Liver (tissue), 9 donors: ENCODE measurements around the gene DNAAF1. TPM values are rescaled to one million over a fixed set of nuclear protein-coding genes. Genes with fewer than 3 reads are reported as not detected.

Experiments
- DNase-seq: peaks from one replicate; pipeline ENCODE4 v3.0.0-alpha.2; 2017; ENCODE audit warnings: low spot score
- H3K27ac ChIP-seq, 2 donors: one replicate each; pipeline ENCODE4 v1.7.0; 2013; ENCODE audit warnings: inconsistent platforms in 2 of 2, low read length in 2 of 2, control low read depth in 1 of 2, low read depth in 1 of 2, mild to moderate bottlenecking in 1 of 2
- H3K27me3 ChIP-seq, 4 donors: one replicate each; pipeline versions ENCODE4 v1.6.1 to v1.7.0; 2013; ENCODE audit warnings: low read length in 3 of 4, inconsistent platforms in 1 of 4, mild to moderate bottlenecking in 1 of 4, moderate library complexity in 1 of 4; ENCODE audit not compliant: control insufficient read depth in 4 of 4, insufficient read depth in 4 of 4
- H3K36me3 ChIP-seq, 4 donors: one replicate each; pipeline versions ENCODE4 v1.6.1 to v1.7.0; 2013; ENCODE audit warnings: low read length in 3 of 4, mild to moderate bottlenecking in 3 of 4, low read depth in 1 of 4, moderate library complexity in 1 of 4; ENCODE audit not compliant: control insufficient read depth in 4 of 4, insufficient read depth in 3 of 4
- H3K4me1 ChIP-seq, 4 donors: one replicate each; pipeline versions ENCODE4 v1.6.1 to v1.7.0; 2013; ENCODE audit warnings: low read length in 3 of 4, mild to moderate bottlenecking in 3 of 4, moderate library complexity in 1 of 4; ENCODE audit not compliant: control insufficient read depth in 4 of 4, insufficient read depth in 4 of 4
- H3K4me3 ChIP-seq, 3 donors: one replicate each; pipeline versions ENCODE4 v1.6.1 to v1.7.0; 2013; ENCODE audit warnings: low read length in 3 of 3, control low read depth in 1 of 3, low read depth in 1 of 3, mild to moderate bottlenecking in 1 of 3
- H3K9ac ChIP-seq, 2 donors: one replicate each; pipeline ENCODE4 v1.7.0; 2013; ENCODE audit warnings: low read length in 2 of 2, mild to moderate bottlenecking in 2 of 2, moderate library complexity in 2 of 2, control low read depth in 1 of 2, low read depth in 1 of 2
- H3K9me3 ChIP-seq, 4 donors: one replicate each; pipeline versions ENCODE4 v1.6.1 to v1.7.0; 2013; ENCODE audit warnings: low read length in 3 of 4; ENCODE audit not compliant: control insufficient read depth in 4 of 4
- EGR1 ChIP-seq, 2 donors: IDR thresholded peaks; 2 replicates each; pipeline ENCODE4 v1.6.1; 2016 to 2018; ENCODE audit warnings: antibody characterized with exemption in 2 of 2, low read depth in 2 of 2
- FOXA1 ChIP-seq: IDR thresholded peaks from 2 replicates; pipeline ENCODE4 v1.6.1; 2016; ENCODE audit warnings: antibody characterized with exemption
- FOXA2 ChIP-seq: IDR thresholded peaks from 2 replicates; pipeline ENCODE4 v1.6.1; 2016; ENCODE audit warnings: antibody characterized with exemption
- GABPA ChIP-seq, 2 donors: IDR thresholded peaks in 1 of 2; conservative IDR thresholded peaks in 1 of 2; 2 replicates each; pipeline ENCODE4 v1.6.1; 2016; ENCODE audit warnings: antibody characterized with exemption in 2 of 2, mild to moderate bottlenecking in 1 of 2, moderate library complexity in 1 of 2
- HNF4A ChIP-seq, 2 donors: conservative IDR thresholded peaks; 2 replicates each; pipeline ENCODE4 v1.6.1; 2016; ENCODE audit warnings: antibody characterized with exemption in 2 of 2, mild to moderate bottlenecking in 2 of 2
- HNF4G ChIP-seq: IDR thresholded peaks from 2 replicates; pipeline ENCODE4 v1.6.1; 2016; ENCODE audit warnings: antibody characterized with exemption
- JUND ChIP-seq, 2 donors: IDR thresholded peaks; 2 replicates each; pipeline ENCODE4 v1.6.1; 2016; ENCODE audit warnings: antibody characterized with exemption in 2 of 2
- NR2F2 ChIP-seq: IDR thresholded peaks from 2 replicates; pipeline ENCODE4 v1.6.1; 2016; ENCODE audit warnings: antibody characterized with exemption
- RAD21 ChIP-seq, 2 donors: IDR thresholded peaks; 2 replicates each; pipeline ENCODE4 v1.6.1; 2016; ENCODE audit warnings: antibody characterized with exemption in 2 of 2, mild to moderate bottlenecking in 2 of 2
- RXRA ChIP-seq, 2 donors: IDR thresholded peaks; 2 replicates each; pipeline ENCODE4 v1.6.1; 2017 to 2018; ENCODE audit warnings: antibody characterized with exemption in 2 of 2, mild to moderate bottlenecking in 1 of 2
- SP1 ChIP-seq: IDR thresholded peaks from 2 replicates; pipeline ENCODE4 v1.6.1; 2018; ENCODE audit warnings: antibody characterized with exemption, mild to moderate bottlenecking
- TAF1 ChIP-seq: conservative IDR thresholded peaks from 2 replicates; pipeline ENCODE4 v1.6.1; 2016; ENCODE audit warnings: antibody characterized with exemption, mild to moderate bottlenecking
- YY1 ChIP-seq: IDR thresholded peaks from 2 replicates; pipeline ENCODE4 v1.6.1; 2016; ENCODE audit warnings: antibody characterized with exemption, mild to moderate bottlenecking
- WGBS: extraction: QIAGEN DNeasy Blood & Tissue Kit; methylation state at CpG from one replicate; pipeline ENCODE4 v1.1.7; 2013; 5-methylcytosine and 5-hydroxymethylcytosine counted together
- polyA plus RNA-seq, 2 donors: library from polyadenylated mRNA; stranded (reverse) in 1 of 2; unstranded in 1 of 2; fragments of 200-250 nt in 1 of 2; fragments of >200 nt in 1 of 2; fragmentation: Nextera tagmentation in 1 of 2; extraction: Ambion mirVana in 1 of 2; gene quantifications; one replicate each; pipeline versions ENCODE4 v1.2.1 to v1.2.3, GENCODE V29; 2013 to 2015
- total RNA-seq, 2 donors: library from RNA; depleted of rRNA; stranded (reverse); fragments of >200 nt; gene quantifications; one replicate each; pipeline ENCODE4 v1.2.3, GENCODE V29; 2014
- TF ChIP-seq, protein P1 (sequence below): IDR thresholded peaks from 2 replicates; pipeline ENCODE4 v1.6.1; 2016; ENCODE audit warnings: antibody characterized with exemption
- TF ChIP-seq, protein P2 (sequence below): IDR thresholded peaks from 2 replicates; pipeline ENCODE4 v1.6.1; 2016; ENCODE audit warnings: antibody characterized with exemption
- TF ChIP-seq, protein P3 (sequence below): fragments of 150-350 bp; IDR thresholded peaks from 2 replicates; pipeline ENCODE4 v1.5.1; 2017; ENCODE audit warnings: improper control_type of control experiment, low read depth, low read length; ENCODE audit not compliant: missing input control
- TF ChIP-seq, protein P4 (sequence below): IDR thresholded peaks from 2 replicates; pipeline ENCODE4 v1.6.1; 2016; ENCODE audit warnings: antibody characterized with exemption
- TF ChIP-seq, protein P5 (sequence below): IDR thresholded peaks from 2 replicates; pipeline ENCODE4 v1.6.1; 2016; ENCODE audit warnings: antibody characterized with exemption, mild to moderate bottlenecking
- donor health status: healthy.
- donor health status: healthy.
- donor health status: healthy.
- donor health status: healthy.
- donor health status: healthy.

The DNAAF1 gene
- total and polyA plus RNA-seq, 4 donors: under 0.01 to 0.08 (median 0.06) TPM; not detected in 1

DNA sequence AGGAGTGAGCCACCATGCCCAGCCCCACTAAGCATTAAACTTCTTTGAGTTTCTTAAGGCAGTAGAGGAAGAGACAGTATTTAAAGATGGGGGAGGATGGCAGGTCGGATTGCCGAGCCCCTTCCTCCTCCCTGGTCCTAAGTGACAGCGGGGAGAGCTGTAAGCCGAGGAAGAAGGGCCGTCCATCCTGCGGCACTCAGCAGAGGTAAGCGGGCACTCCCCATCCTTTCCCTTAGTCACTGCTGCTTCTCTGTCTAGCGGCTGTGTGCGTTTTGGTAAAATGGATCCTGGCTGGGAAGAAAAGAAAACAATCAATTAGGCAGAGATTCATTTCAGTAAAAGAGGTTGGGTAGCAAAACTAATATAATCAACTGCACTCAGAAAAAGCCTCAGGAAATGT, 13.9 kb downstream of the DNAAF1 start:
- TF ChIP-seq, protein P1, sequence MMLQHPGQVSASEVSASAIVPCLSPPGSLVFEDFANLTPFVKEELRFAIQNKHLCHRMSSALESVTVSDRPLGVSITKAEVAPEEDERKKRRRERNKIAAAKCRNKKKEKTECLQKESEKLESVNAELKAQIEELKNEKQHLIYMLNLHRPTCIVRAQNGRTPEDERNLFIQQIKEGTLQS: no peak
- TF ChIP-seq, protein P2, sequence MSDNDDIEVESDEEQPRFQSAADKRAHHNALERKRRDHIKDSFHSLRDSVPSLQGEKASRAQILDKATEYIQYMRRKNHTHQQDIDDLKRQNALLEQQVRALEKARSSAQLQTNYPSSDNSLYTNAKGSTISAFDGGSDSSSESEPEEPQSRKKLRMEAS: no peak
- no peak for TF ChIP-seq TAF1
- no peak for TF ChIP-seq NR2F2
- TF ChIP-seq, protein P3, sequence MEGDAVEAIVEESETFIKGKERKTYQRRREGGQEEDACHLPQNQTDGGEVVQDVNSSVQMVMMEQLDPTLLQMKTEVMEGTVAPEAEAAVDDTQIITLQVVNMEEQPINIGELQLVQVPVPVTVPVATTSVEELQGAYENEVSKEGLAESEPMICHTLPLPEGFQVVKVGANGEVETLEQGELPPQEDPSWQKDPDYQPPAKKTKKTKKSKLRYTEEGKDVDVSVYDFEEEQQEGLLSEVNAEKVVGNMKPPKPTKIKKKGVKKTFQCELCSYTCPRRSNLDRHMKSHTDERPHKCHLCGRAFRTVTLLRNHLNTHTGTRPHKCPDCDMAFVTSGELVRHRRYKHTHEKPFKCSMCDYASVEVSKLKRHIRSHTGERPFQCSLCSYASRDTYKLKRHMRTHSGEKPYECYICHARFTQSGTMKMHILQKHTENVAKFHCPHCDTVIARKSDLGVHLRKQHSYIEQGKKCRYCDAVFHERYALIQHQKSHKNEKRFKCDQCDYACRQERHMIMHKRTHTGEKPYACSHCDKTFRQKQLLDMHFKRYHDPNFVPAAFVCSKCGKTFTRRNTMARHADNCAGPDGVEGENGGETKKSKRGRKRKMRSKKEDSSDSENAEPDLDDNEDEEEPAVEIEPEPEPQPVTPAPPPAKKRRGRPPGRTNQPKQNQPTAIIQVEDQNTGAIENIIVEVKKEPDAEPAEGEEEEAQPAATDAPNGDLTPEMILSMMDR: no peak
- no peak for TF ChIP-seq HNF4A (conservative IDR thresholded peaks at IDR 0.05)
- no peak for TF ChIP-seq RXRA (IDR thresholded peaks at IDR 0.05)
- TF ChIP-seq EGR1 (IDR thresholded peaks at IDR 0.05; ENCODE audit: low read depth in 2 of 2): no peak
- no peak for TF ChIP-seq FOXA1
- no peak for TF ChIP-seq GABPA (IDR thresholded peaks at IDR 0.05 in 1 of 2, conservative IDR thresholded peaks at IDR 0.05 in 1 of 2)
- TF ChIP-seq RAD21 (IDR thresholded peaks at IDR 0.05): no peak
- TF ChIP-seq, protein P4, sequence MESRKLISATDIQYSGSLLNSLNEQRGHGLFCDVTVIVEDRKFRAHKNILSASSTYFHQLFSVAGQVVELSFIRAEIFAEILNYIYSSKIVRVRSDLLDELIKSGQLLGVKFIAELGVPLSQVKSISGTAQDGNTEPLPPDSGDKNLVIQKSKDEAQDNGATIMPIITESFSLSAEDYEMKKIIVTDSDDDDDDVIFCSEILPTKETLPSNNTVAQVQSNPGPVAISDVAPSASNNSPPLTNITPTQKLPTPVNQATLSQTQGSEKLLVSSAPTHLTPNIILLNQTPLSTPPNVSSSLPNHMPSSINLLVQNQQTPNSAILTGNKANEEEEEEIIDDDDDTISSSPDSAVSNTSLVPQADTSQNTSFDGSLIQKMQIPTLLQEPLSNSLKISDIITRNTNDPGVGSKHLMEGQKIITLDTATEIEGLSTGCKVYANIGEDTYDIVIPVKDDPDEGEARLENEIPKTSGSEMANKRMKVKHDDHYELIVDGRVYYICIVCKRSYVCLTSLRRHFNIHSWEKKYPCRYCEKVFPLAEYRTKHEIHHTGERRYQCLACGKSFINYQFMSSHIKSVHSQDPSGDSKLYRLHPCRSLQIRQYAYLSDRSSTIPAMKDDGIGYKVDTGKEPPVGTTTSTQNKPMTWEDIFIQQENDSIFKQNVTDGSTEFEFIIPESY: no peak
- no peak for TF ChIP-seq SP1
- no peak for TF ChIP-seq FOXA2
- TF ChIP-seq YY1: no peak
- TF ChIP-seq HNF4G: no peak
- no peak for TF ChIP-seq JUND (IDR thresholded peaks at IDR 0.05)
- H3K9me3 ChIP-seq: no peaks in the 10 kb centered on the region
- no peak for DNase-seq
- H3K4me3 ChIP-seq: no peak overlapping the region
- no peaks in the 10 kb centered on the region for H3K4me1 ChIP-seq
- WGBS: 35% methylated on average over 9 of the region's 9 CpGs
- H3K27me3 ChIP-seq: peaks cover 0 to 13% (median 1%) of the 10 kb centered on the region in 4 donors
- no peaks in the 10 kb centered on the region for H3K36me3 ChIP-seq
- H3K9ac ChIP-seq: no peak overlapping the region
- H3K27ac ChIP-seq: no peak overlapping the region

DNA sequence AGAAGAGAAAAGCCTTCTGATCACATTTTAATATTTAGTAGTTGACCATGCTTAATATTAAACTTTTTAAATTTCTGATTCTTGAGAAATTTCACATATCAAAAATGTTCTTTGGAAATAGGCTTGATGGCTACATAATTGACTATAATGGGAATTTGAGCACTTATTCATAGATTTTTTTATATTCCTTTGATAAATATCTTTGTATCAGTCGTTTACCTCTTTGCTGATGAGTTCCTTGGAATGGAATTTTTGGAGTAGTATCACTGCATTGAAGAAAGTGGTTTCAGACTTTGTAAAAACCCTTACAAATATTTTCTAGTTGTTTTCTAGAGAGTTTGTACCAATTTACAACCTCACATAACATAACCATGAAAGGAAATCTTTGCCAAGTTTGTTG, 14.7 kb downstream of the DNAAF1 start:
- TF ChIP-seq JUND (IDR thresholded peaks at IDR 0.05) (no peak), FOXA1 (no peak), HNF4G (no peak), SP1 (no peak), RXRA (IDR thresholded peaks at IDR 0.05) (no peak), TAF1 (no peak)
- TF ChIP-seq, protein P5, sequence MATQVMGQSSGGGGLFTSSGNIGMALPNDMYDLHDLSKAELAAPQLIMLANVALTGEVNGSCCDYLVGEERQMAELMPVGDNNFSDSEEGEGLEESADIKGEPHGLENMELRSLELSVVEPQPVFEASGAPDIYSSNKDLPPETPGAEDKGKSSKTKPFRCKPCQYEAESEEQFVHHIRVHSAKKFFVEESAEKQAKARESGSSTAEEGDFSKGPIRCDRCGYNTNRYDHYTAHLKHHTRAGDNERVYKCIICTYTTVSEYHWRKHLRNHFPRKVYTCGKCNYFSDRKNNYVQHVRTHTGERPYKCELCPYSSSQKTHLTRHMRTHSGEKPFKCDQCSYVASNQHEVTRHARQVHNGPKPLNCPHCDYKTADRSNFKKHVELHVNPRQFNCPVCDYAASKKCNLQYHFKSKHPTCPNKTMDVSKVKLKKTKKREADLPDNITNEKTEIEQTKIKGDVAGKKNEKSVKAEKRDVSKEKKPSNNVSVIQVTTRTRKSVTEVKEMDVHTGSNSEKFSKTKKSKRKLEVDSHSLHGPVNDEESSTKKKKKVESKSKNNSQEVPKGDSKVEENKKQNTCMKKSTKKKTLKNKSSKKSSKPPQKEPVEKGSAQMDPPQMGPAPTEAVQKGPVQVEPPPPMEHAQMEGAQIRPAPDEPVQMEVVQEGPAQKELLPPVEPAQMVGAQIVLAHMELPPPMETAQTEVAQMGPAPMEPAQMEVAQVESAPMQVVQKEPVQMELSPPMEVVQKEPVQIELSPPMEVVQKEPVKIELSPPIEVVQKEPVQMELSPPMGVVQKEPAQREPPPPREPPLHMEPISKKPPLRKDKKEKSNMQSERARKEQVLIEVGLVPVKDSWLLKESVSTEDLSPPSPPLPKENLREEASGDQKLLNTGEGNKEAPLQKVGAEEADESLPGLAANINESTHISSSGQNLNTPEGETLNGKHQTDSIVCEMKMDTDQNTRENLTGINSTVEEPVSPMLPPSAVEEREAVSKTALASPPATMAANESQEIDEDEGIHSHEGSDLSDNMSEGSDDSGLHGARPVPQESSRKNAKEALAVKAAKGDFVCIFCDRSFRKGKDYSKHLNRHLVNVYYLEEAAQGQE: no peak
- TF ChIP-seq, protein P4: no peak
- TF ChIP-seq, protein P3: no peak

More for the DNA sequence above, 14.7 kb downstream of the DNAAF1 start:
- Histone ChIP-seq H3K4me1 (no peaks in the 10 kb centered on the region), H3K27ac (no peak overlapping the region), H3K9me3 (no peaks in the 10 kb centered on the region), H3K36me3 (no peaks in the 10 kb centered on the region), H3K27me3 (peaks cover 0 to 13% (median 1%) of the 10 kb centered on the region in 4 donors), H3K9ac (no peak overlapping the region), H3K4me3 (no peak overlapping the region)
- no peak for DNase-seq
- 55% methylated on average over 1 of the region's 1 CpG for WGBS
